Measurements from ENCODE around the gene FRG2C.
"Not testable (repeated sequence)": the region's sequence is repeated elsewhere in the genome, so short reads cannot be mapped to it uniquely, and the experiment has no call there.

DNA sequence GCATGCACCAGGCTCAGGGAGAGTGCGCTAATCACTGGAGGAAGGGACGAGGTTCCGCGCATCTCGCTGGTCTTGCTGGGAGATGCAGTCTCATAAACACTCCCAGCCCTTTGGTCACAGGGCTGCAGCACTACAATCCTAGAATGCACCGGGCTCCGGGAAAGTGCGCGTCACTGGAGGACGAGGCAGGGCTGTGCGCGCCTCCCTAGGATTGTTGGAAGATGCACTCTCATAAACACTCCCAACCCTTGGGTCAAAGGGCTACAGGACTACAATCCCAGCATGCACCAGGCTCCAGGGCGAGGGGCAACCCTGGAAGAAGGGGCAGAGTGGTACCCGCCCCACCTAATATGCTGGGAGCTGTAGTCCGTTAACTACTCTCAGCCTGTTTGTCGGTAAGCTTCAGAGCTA, 23.0 kb upstream of the FRG2C start:
- TF ChIP-seq, protein P1, sequence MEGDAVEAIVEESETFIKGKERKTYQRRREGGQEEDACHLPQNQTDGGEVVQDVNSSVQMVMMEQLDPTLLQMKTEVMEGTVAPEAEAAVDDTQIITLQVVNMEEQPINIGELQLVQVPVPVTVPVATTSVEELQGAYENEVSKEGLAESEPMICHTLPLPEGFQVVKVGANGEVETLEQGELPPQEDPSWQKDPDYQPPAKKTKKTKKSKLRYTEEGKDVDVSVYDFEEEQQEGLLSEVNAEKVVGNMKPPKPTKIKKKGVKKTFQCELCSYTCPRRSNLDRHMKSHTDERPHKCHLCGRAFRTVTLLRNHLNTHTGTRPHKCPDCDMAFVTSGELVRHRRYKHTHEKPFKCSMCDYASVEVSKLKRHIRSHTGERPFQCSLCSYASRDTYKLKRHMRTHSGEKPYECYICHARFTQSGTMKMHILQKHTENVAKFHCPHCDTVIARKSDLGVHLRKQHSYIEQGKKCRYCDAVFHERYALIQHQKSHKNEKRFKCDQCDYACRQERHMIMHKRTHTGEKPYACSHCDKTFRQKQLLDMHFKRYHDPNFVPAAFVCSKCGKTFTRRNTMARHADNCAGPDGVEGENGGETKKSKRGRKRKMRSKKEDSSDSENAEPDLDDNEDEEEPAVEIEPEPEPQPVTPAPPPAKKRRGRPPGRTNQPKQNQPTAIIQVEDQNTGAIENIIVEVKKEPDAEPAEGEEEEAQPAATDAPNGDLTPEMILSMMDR (IDR thresholded peaks at IDR 0.05; ENCODE audit: insufficient read depth, low read depth, low read length): not testable (repeated sequence)
- TF ChIP-seq EZH2 (IDR thresholded peaks at IDR 0.05; ENCODE audit: insufficient read depth, low read length): not testable (repeated sequence)
